EH (cell line): ENCODE measurements around the gene TSR1.
"Not testable (repeated sequence)": the region's sequence is repeated elsewhere in the genome, so short reads cannot be mapped to it uniquely, and the experiment has no call there.

Source experiments
- DNase-seq: peaks from one replicate; pipeline ENCODE4 v3.0.0-alpha.2; 2015; ENCODE audit warnings: low read depth

Gene TSR1

DNA sequence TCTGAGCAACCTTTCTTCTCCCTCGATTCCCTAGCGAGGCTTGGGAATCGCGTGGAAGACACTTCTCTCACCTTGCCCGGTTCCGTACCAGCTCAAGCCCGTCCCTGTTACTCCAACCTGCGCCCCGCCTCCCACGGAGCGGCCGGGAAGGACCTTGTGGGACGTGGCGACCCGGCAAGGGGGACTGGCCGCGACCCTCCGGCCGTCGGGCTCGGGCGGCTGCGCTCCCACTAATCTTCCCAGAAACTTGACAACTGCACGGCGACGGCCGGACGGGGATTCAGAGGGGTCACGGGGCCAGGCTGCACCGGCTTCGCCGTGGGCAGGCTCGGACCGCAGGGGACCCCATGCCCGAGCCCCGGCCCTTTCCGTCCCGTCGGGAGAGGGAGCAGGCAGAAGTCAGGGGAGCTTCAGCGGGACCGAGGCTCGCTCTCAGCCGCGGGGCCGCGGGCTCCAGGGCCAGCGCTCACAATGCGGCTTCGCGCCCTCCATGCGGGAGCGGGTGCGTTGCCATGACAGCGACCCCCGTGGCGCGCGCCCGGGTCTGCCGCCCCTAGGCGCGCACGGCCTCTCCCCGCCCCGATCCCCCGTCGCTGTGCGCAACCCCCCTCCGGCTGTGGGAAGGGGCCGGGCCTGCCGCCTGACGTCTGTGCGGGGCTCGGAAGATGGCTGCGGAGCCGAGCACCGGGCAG, 741 bp upstream of the TSR1 start, which contains the start of gene SGSM2:
TSS of gene SGSM2 (plus strand) at position 650 of the 692 bp plus-strand sequence. CDS start 188 bp downstream, outside the sequence.
- peak; percentile 58 for DNase-seq

DNA sequence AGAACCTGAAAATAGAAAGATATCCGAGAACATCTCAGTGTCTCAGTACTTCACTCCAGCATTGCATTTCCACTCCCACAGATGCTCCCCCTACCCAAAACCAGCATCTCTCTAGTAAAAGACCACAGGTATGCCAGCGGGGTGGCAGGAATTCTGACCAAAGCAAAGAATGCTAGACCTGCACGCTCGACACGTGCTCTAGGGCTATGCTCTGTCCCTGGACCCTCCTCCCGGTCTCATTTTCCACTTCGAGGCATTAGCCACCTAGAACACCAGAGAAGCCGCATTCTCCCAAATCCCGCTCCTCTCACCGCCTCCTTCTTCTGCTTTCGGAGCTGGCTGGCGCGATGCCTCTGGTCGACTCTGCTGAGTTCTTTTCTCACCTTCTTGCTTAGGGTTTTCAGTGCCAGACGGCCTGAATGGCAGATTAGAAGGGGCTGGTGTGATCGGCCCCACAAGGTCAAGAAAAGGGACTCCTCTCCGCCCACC, 487 bp downstream of the TSR1 start:
- DNase-seq: peak; percentile 33

DNA sequence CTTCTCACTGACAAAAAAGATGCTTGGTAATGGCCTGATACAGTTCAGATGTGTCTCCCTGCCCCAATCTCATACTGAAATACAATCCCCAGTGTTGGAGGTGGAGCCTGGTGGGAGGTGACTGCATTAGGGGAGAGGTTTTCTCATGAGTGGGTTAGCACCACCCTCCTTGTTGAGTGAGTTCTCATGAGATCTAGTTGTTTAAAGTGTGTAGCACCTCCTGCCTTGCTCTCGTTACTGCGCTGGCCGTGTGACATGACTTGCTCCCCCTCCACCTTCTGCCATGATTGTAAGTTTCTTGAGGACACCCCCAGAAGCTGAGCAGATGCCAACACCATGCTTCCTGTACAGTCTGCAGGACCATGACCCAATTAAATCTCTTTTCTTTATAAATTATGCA, 5.0 kb downstream of the TSR1 start:
- DNase-seq: no peak

DNA sequence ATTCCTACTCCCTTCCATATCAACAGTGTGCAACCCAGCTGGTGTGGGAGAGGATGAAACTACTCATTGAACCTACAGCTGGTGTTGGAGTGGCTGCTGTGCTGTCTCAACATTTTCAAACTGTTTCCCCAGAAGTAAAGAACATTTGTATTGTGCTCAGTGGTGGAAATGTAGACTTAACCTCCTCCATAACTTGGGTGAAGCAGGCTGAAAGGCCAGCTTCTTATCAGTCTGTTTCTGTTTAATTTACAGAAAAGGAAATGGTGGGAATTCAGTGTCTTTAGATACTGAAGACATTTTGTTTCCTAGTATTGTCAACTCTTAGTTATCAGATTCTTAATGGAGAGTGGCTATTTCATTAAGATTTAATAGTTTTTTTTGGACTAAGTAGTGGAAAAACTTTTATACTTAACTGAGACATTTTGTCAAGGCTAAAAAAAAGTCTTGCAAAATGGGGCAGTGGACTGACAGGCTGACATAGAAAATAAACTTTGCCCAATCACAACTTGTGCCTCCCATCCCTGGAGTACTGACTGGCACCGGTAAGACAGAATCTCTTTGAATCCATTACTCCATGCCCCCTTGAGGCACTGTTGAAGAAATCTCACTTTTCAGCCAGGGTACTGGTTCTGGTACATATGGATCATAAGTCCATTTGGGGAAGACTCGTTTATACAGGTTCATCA, 12.5 kb downstream of the TSR1 start:
- no peak for DNase-seq

DNA sequence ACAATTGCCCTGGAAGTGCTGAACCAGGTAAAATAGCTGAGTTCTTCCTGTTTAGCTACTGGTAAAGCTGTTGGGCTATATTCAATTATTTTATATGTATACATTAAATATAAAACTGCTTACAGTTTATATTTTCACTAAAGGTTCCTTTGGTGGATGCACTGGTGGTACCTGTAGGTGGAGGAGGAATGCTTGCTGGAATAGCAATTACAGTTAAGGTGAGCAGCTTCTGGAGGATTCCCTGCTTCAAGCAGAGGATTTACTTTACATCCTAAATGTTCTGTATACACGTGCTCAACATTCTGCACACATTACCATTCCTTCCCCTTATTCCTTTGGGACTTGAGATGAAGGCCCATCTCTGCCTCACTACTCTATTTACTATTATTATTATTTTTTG, 14.9 kb downstream of the TSR1 start:
- no peak for DNase-seq

DNA sequence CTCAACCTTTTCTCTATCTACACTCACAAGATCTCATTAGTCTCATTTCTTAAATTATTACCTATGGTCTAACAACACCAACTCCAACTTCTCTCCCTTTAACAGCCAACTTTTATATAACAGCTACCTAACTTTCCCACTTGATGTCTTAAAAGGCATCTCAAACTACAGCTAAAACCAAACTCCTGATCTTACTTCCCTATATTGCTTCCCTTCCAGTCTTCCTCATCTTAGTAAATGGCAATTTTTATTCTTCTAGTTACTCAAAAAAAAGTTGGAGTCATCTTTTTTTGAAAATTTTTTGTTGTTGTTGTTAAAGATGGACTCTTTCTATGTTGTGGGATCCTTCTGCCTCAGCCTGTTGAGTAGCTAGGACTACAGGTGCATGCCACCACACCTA, 17.2 kb downstream of the TSR1 start:
- no peak for DNase-seq

DNA sequence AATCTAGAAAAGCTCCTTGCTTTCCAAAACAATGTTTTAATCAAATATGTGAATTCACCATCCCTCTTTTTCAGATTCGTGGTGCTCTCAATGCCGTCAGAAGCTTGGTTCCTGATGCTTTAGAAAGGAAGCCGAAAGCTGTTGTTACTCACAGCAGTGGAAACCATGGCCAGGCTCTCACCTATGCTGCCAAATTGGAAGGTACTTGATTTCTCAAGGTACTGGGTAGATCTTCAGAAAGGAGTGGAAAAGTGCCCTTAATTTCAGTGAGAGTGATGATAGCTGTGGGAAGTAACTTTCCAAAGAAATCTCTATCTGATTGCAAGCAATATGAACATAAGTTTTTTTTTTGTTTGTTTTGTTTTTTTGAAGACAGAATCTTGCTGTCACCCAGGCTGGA, 18.5 kb downstream of the TSR1 start:
- no peak for DNase-seq

DNA sequence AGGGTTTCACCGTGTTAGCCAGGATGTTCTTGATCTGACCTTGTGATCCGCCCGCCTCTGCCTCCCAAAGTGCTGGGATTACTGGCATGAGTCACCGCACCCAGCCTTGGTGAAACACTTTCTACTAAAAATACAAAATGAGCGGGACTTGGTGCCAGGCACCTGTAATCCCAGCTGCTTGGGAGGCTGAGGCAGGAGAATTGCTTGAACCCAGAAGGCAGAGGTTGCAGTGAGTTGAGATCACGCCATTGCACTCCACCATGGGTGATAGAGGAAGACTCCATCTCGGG, 19.4 kb downstream of the TSR1 start:
- not testable (repeated sequence) for DNase-seq

DNA sequence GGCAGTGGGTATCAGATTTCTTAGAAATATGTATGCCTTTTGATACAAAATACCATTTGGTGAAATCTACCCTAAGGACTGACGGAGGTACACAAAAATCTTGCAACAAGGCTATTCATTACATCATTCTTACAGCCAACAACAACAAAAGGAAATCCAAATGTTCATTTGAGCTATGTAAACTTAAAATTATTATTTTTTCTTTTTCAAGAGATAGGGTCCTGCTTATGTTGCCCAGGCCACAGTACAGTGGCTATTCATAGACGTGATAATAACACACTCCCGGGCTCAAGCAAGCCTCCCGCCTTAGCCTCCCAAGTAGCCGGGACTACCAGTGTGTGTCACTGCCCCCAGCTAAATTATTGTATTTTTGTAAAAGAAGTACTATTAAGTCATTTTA, 23.5 kb downstream of the TSR1 start:
- DNase-seq: no peak

DNA sequence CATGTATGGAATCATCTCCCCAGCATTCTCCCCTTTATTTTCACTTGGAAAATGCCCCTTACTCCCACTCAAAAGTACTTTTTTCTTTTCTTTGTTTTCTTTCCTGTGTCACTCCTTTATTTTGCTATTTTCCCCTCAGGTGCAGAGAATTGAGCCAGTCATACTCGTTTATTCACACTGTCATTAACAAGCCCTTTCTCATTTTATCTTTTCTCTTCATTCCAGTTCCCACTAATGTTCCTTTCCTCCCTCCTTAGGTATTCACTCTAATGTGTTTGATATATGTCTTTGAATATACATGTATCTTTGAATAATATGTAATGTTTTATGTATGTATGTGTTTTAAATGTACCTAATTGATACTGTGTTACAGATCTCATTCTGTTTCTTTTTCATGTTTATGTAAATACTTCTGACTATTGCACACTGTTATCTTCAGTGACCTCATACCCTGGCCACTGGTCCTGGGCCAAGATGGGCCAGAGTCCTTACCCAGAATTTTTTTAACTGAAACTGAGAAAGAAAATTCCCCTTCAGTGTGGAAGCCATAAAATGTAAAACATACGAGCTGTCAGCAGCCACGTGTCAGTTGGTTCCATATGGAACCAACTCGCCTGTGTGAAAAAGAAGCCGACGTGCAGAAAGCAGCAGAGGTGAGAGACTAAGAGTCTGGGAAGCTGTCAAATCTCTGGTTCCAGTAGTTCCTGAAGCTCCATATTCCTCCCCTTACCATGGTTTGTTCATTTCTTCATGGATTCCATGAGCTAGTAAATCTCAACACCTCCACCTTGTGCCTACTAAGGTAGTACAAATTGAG, 26.7 kb downstream of the TSR1 start:
- peak; percentile 35 for DNase-seq

DNA sequence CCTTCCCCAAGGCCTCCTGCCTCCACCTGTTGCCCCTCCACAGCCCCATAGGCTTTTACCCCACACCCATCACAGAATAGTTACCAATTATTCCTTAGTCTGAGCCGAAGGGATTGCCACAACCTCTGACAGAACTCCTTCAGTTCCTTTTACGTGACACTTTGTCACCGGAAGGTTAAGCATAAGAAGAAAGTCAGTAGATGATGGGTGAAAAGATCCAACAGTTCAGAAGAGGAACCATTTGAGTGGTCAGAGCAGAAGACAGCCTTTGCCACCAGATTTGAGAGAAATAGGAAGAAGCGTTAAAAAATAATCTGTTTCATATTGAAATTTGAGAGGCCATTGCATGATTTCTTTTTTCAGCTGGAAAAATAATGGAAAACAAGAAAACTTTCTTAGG, 31.3 kb downstream of the TSR1 start:
- no peak for DNase-seq

DNA sequence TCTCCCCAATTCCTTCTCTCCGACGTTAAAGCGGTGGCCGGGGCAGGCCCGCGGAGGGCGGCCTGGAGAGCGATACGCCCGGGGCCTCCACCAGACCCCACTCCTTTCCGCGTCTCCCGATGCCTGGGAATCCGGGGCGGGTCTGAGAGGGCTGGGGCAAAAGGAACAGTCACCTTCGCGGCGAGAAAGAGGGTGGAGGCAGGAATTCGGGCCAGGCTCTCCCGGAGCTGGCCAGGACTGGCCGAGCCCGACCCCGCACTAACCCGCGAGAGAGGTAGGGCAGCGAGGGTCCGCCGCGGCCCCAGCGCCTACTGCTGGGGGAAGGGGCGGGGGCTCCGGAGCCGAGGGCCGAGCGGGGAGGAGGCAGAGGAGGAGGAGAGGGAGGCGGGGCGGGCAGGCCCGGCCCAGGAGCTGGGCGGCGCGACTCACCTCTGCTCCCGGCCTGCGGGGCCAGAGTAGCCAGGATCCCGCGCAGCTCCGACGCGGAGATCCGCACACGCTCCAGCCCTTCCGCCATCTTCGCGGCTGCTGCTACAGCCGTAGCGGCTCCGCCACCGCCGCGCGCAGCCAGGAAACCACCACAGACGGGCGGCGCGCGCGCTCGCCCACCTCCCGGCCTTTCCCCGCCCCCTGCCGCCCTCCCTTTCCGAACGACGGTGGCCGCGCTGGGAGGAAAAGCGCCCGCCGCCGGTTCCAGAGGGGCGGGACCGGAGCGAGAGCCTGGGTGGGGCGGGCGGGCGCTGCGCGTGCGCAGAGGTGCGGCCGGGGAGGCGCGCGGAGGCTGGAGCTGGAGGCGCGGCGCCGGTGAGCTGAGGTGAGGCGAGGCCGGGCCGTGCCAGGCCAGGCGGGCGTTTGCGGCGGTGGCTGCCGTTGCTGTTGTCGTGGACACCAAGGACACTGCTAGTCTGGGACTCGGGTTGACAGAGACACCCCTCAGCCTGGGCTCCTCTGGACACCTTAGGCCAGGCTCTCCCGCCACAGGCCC, 32.8 kb downstream of the TSR1 start, which contains the start of the genes SMG6 and SRR:
TSS of gene SMG6 (minus strand) at position 582 of the 985 bp plus-strand sequence. CDS start at position 517, 65 bp downstream.
TSS of gene SRR (plus strand) at position 747 of the 985 bp plus-strand sequence. CDS start 11,611 bp downstream, outside the sequence.
- DNase-seq: peak; percentile 89

DNA sequence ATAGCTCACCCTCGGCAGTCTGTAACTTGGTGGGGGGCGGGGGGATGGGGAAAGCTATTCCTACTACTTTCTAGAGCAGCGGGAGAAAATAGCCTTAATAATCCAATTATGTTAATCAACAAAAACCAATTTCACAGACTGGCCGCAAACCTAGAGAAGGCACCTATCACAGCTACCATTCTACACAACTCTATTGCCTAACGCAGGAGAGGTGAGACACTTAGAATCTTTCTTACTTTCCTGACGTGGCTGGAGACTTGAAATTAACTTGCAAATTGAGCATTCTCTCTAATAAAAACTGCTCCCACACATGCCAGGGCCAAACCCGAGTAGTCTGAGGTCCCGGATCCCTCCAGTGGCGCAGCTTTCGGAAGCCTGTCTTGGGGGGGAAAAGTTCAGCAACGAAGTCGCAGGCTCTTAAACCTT, 33.5 kb downstream of the TSR1 start:
- peak; percentile 4 for DNase-seq

DNA sequence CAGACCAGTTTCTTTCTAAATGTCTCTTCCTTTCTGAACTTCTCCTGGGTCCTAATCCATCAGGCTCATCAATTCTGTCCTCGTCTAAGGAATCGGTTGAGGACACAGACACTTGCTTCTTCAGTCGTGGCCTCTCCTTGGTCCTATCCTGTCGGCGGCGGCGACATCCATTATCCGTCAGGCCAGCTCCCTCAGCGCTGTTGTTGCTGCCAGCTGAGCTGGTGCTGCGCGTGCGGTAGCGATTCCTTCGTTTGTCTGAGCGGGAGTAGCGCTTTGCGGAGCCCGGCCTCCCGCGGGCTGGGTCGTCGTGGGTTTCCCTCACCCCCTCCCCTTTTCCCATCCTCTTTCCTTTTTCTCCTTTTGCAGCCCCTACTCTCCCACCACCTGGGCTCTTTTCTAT, 36.5 kb downstream of the TSR1 start:
- DNase-seq: no peak

DNA sequence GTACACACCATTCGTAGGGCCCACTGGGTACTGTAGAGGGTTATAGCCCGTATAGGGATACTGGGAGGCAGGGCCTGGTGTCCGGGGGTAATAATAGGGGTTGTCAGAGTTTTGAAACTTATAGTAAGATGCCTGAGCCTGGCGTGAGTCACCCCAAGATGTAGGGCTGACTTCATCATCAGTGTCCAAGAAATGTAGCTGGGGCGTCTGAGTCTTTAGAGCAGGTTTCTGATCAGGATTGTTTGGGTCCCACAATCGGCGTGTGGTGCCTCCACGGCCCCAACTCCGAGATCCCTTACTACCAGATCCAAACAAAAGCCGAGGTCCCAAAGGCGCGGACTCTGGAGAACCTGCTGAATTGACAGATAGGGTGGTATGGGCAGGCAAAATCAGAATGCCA, 37.1 kb downstream of the TSR1 start:
- DNase-seq: no peak

DNA sequence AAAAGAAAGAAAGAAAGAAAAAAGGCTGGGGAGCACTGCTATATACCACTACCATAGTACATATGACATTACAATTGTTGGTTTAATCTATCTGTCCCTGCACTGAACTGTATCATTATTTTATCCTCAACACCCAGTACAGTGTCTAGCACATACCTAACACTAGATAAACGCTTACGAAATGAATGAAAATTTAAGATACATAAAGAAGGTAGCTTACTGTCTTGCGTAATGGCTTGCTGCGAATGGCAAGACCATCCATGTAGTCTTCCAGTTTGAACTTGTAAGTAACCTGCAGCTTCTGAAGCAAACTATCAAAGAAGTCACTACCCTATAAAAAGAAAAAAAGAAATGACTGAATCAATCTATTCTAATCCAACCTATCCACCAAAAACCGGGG, 39.2 kb downstream of the TSR1 start:
- DNase-seq: no peak

DNA sequence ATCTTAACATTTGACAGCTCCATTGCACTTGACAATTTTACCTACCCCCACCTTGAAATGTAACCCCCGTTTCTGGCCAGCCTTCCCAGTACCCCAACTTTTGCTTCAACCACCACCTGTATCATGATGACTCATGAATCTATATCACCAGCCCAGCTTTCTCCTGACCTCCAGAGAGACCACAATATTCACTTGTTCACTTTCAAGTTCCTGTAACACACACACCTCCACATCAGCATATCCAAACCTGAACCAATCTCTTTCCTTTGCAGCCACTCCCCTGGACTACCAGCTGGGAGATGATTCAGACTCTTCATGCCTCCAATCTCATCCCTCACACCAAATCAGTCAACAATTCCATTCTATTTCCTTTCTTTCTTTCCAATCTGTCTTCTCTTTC, 40.7 kb downstream of the TSR1 start:
- DNase-seq: no peak

DNA sequence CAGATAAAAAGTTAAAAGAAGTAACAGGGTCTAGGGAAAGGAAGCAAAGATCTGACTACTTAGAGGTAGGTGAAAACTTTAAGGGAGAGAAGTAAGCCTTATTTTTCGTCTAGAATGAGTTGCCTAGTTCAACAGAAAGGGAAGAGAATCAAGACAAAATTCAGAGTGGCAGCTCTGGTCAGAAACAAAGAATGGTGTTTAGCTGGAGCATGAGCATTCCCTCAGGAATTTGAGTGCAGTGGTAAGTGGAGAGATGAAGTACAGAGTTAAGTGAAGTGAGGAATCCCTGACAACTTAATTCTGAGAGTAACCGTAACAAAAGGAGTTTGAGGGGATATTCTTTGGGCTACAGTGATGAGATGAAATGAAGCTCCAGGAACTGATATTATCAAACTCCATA, 44.2 kb downstream of the TSR1 start:
- DNase-seq: peak; percentile 68

DNA sequence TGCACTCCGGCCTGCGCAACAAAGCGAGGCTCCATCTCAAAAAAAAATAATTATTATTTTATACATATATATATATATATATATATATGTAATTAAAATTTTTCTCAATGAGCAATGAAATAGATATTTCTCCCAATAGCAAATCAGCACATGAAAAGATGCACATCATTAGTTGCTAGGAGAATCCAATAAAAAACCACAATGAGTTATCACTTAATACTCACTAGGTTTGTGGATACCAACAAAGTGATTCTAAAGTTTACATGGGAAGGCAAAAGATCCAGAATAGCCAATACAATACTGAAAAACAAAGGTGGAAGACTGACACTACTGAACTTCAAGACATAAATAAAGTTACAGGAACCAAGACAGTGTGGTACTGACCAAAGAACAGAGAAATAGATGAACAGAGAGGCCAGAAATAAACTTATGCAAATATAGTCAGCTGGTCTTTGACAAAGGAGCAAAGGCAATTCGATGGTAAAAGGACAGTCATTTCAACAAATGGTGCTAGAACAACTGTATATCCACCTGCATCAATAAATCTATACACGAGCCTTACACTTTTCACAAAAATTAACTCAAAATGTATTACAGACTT, 46.3 kb downstream of the TSR1 start:
- DNase-seq: peak; percentile 34

DNA sequence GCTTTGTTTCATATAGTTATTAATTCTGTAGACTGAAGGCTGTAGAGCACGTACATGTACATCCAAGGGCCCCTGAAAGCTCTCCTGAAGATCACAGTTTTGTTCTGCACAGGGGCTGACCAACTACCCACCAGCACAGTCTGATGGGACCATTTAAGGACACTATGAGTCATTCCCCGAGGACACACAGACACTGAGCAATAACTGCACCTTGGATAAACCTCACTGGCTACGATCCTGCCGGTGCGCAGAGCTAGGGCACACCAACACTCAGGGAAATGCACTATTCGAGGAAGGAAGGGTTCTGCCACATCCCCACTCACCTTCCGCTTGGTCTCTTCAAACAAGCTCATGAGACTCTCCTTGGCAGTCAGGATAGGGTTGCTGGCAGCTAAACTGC, 53.0 kb downstream of the TSR1 start:
- DNase-seq: no peak

DNA sequence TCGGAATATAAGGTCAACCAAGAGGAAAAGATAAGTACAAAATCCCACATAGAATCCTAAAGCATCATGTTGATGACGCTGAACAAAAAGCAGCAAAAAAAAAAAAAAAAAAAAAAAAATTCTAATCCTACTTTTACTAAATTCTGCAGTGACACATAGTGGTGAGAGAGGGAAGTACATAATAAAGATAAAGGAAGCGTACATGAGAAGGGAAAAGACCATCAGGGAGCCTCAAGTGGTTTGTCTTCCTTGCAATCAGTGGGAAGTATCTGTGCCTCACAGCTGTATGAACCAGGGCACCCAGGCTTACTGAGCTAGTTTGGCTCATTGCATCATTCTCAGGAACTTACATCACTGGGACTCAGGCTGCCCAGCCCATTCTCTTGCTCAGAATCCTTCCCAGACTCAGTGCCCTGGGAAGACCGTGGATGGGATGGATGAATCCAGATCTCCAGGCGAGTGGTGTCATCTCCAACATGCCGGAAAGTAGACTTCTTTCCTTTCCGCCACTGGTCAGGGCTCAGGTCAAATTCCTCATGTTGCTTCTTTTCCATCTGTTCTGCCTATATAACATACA, 53.9 kb downstream of the TSR1 start:
- peak; percentile 89 for DNase-seq
